Right cardiac atrium (tissue), 5 donors: ENCODE results near the gene THUMPD3. TPM values are rescaled to one million over a fixed set of nuclear protein-coding genes. Genes with fewer than 3 reads are reported as not detected.

Experiments used
- ATAC-seq, 2 donors: fragments of 200-7000 bp; cut with Tn5 transposase; one replicate each; pipeline versions ENCODE4 v1.8.0 to v1.9.1; 2020; ENCODE audit warnings: moderate library complexity in 2 of 2, mild to moderate bottlenecking in 1 of 2
- DNase-seq, 3 donors: peaks; one replicate each; pipeline ENCODE4 v3.0.0-alpha.2; 2020
- H3K27ac ChIP-seq: one replicate; pipeline ENCODE4 v1.5.1; 2013; ENCODE audit warnings: mild to moderate bottlenecking, low read length, control low read depth, moderate library complexity
- H3K27me3 ChIP-seq: one replicate; pipeline ENCODE4 v1.6.1; 2013; ENCODE audit not compliant: control insufficient read depth, insufficient read depth
- H3K4me1 ChIP-seq: one replicate; pipeline ENCODE4 v1.6.1; 2013; ENCODE audit warnings: low read length; ENCODE audit not compliant: control insufficient read depth, insufficient read depth
- H3K4me3 ChIP-seq: one replicate; pipeline ENCODE4 v1.5.1; 2013; ENCODE audit warnings: low read length, control low read depth
- H3K9me3 ChIP-seq: one replicate; pipeline ENCODE4 v1.6.1; 2013; ENCODE audit warnings: low read length; ENCODE audit not compliant: control insufficient read depth
- WGBS: extraction: QIAGEN DNeasy Blood & Tissue Kit; methylation state at CpG from one replicate; pipeline ENCODE4 v1.1.7; 2013; 5-methylcytosine and 5-hydroxymethylcytosine counted together
- intact Hi-C, 4 donors: fragments of 100-400 bp; cut with DNase I; formaldehyde crosslinking; loops; one replicate each; pipeline versions ENCODE4 v1.11.0 to v1.14.0; 2022 to 2023
- polyA plus RNA-seq: library from polyadenylated mRNA; stranded (reverse); fragments of 200-250 nt; gene quantifications from one replicate; pipeline ENCODE4 v1.2.3, GENCODE V29; 2013
- total RNA-seq, 4 donors: library from RNA; stranded (reverse); fragmentation: NEBNext Ultra II Directional; extraction: Animal tissue kit (Norgen Biotek cat#: 25700); gene quantifications; one replicate each; pipeline ENCODE4 v1.2.1, GENCODE V29; 2021
- donor health status: healthy with polysubstance abuse.
- donor health status: DM: no; HTN: yes; CAD: no.
- donor health status: DM: no; HTN: no; CAD: no.
- donor health status: DM: no; HTN: yes; CAD: no; lungs with severe emphysema.
- donor health status: DM: yes; HTN: yes; CAD: no.

THUMPD3 gene
- total and polyA plus RNA-seq, 5 donors: 29.0 to 46.6 (median 46.0) TPM

DNA sequence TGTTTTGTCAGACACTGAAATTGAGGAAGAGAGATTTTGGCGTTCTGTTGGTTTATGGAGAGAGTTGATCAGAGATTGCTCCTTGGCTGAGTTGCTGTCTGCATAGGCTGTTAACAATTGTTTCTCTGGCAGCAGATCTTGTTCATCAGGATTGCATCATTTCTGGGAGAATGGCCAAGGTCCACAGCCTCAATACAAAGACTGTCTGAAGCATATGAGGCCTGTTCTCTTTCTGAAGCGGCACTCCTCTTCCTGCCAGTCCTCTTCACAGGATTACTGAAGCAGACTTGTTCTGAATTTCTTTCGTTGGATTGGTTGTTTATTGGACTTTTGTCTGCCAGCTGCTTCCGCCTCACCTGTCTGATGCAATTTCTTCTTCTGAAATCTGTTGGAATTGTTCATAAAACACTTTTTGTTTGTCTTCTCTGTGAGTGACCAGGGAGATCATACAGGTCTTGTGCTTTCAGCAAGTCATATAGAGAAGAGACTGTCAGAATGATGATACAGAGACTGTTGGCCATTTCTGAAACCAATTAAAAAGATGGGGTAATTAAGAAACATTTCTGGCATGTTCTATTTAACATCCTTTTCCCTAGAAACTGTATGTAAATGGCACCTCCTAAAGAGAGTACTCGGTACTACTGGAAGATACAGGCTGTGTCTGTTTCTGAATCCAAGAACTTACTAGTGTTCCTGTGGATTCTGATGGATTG is 60.0 kb downstream of the THUMPD3 start:
- H3K4me3 ChIP-seq: no peak overlapping the region
- intact Hi-C loops: no loop called here

DNA sequence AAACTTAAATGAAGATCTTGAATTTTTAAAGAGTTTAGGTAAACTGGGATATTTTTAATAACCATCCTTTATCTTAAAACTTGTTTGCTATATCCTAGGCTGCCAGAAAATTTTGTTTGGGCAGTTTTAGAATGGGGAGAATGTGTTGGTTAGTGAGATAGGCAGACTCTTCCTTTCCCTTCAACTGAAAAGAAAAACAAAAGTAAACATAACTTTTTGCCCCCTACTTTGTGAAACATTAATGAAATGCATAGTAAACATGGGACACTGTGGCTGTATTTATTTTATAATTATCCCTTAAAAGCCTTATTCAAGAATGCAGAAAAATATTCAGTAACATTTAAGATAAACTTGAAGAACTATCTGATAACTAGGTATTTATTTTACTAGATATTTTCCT is 65.6 kb downstream of the THUMPD3 start:
- intact Hi-C loops: loop anchor here in 1 of 4 donors (5.0 kb wide), 1 partner anchor 36 kb away; no protein-coding TSS in a partner anchor
- ATAC-seq (no peak), DNase-seq (no peak)
- H3K4me3 ChIP-seq: no peak overlapping the region
- no peaks in the 10 kb centered on the region for H3K9me3 ChIP-seq
- H3K27me3 ChIP-seq: no peaks in the 10 kb centered on the region
- H3K27ac ChIP-seq: no peak overlapping the region
- H3K4me1 ChIP-seq: no peaks in the 10 kb centered on the region

More for the DNA sequence above, 60.0 kb downstream of the THUMPD3 start:
- 7% methylated on average over 5 of the region's 5 CpGs for WGBS
- H3K27me3 ChIP-seq: no peaks in the 10 kb centered on the region
- H3K27ac ChIP-seq: peak overlapping the region; percentile 75
- ATAC-seq (peak; percentile 96 to 97), DNase-seq (peak; percentile 43 to 75 (median 72))
- H3K9me3 ChIP-seq: no peaks in the 10 kb centered on the region
- H3K4me1 ChIP-seq: peaks cover 1% of the 10 kb centered on the region

DNA sequence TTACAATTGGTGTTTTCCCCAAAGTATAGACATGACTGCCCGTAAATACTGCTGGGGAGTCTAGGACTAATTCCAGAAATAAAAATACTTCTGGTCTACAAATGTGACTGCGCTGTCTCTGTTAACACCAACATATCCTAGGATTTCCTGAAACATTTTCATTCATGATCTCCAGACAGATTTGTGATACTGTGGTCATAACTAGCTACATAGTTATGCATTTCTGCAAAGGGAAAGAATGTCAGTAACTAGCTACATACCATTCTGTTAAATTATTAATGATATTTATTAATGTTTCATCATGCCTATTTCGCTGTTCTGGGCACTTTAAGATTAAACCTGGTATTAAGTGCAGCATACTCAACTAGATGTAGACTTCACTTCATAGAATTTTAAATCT is 67.9 kb downstream of the THUMPD3 start:
- no peak overlapping the region for H3K27ac ChIP-seq
- 91% methylated on average over 3 of the region's 3 CpGs for WGBS
- intact Hi-C loops: loop anchor here in 2 of 4 donors (5.0 kb wide), 2 partner anchors 33 to 43 kb away; partner anchors contain the start of gene SETD5 (in 1 of the 2)
- H3K4me1 ChIP-seq: no peaks in the 10 kb centered on the region
- no peaks in the 10 kb centered on the region for H3K27me3 ChIP-seq
- DNase-seq (no peak), ATAC-seq (no peak)
- no peak overlapping the region for H3K4me3 ChIP-seq
- H3K9me3 ChIP-seq: no peaks in the 10 kb centered on the region

GRCh38 chr3:9433627-9434521 is 71.0 kb downstream of the THUMPD3 start:
- DNase-seq: peak in 1 of 3 donors; percentile 35
- peak in 1 of 2 donors; percentile 64 for ATAC-seq
- Histone ChIP-seq H3K9me3 (no peaks in the 10 kb centered on the region), H3K4me3 (no peak overlapping the region), H3K4me1 (no peaks in the 10 kb centered on the region), H3K27ac (no peak overlapping the region), H3K27me3 (no peaks in the 10 kb centered on the region)
- WGBS: 82% methylated on average over 15 of the region's 15 CpGs
- intact Hi-C loops: loop anchor here in 2 of 4 donors (5.0 kb wide), 2 partner anchors 37 to 47 kb away; partner anchors contain the start of gene SETD5 (in 1 of the 2)

DNA sequence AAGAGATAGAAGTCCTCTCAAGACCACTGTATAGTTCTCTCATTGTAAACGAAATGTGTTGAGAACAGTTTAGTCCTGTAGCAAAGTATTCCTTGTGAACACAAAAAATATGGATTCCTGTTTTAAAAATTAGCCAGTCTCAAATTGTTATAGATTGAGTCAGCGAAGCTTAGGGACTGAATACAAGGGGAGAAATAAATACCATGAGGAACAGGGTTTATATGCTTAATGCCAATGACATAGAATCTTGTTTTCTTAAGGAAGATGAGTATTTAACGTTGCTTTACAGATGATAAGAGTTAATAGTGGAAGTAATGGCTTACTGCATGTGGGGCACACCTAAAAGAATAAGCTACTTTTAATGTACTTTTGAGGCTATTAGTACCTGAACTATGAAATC is 72.5 kb downstream of the THUMPD3 start:
- no peak for ATAC-seq
- Histone ChIP-seq H3K4me1 (no peaks in the 10 kb centered on the region), H3K27me3 (no peaks in the 10 kb centered on the region), H3K27ac (no peak overlapping the region), H3K9me3 (no peaks in the 10 kb centered on the region), H3K4me3 (no peak overlapping the region)
- DNase-seq: no peak
- 84% methylated on average over 3 of the region's 3 CpGs for WGBS
- intact Hi-C loops: loop anchor here in 1 of 4 donors (5.0 kb wide), 1 partner anchor 252 kb away; no protein-coding TSS in a partner anchor

Other genes with a start within 250 kb of the THUMPD3 start
- 1 to 10 TPM; 1.4 to 7.9 (median 4.8) TPM for gene SRGAP3, start 113.4 kb upstream of the THUMPD3 start, total RNA-seq
- 2.6 TPM for gene SRGAP3, start 113.4 kb upstream of the THUMPD3 start, polyA plus RNA-seq
- 10 to 100 TPM; 64.4 to 73.6 (median 65.0) TPM for gene SETD5, start 34.6 kb downstream of the THUMPD3 start, total RNA-seq
- 29.4 TPM for gene SETD5, start 34.6 kb downstream of the THUMPD3 start, polyA plus RNA-seq
- not detected for gene LHFPL4, start 190.8 kb downstream of the THUMPD3 start, total RNA-seq
- 0.02 TPM for gene LHFPL4, start 190.8 kb downstream of the THUMPD3 start, polyA plus RNA-seq